Measurements from ENCODE around the gene LRRN4CL. TPM values are rescaled to one million over a fixed set of nuclear protein-coding genes. Genes with fewer than 3 reads are reported as not detected.

The LRRN4CL gene
- total and polyA plus RNA-seq, 9 of the 15 experiments (the other 6 are each of a cell fraction or from before 2014, with no cell fraction given) = 0.03 to 0.11 (median 0.05) TPM; not detected in 4

GRCh38 chr11:62727165-62727871 is 38.0 kb upstream of the LRRN4CL start, which contains the start of gene HNRNPUL2 (continued):
- TF ChIP-seq ZBTB40 (IDR thresholded peaks at IDR 0.05) (peak; percentile 26), ZBTB40 (CRISPR knock-in tag; IDR thresholded peaks at IDR 0.05) (no peak), MYC (IDR thresholded peaks at IDR 0.05; ENCODE audit: low read depth, low read length) (peak; percentile 91), MYC (CRISPR knock-in tag; IDR thresholded peaks at IDR 0.05; ENCODE audit: borderline replicate concordance, low read depth) (no peak), ZNF778 (CRISPR knock-in tag; IDR thresholded peaks at IDR 0.05) (no peak), SMARCA4 (IDR thresholded peaks at IDR 0.05) (no peak), ID3 (CRISPR knock-in tag; IDR thresholded peaks at IDR 0.05) (no peak), ID3 (tag; IDR thresholded peaks at IDR 0.05) (peak; percentile 71), E2F3 (CRISPR knock-in tag; IDR thresholded peaks at IDR 0.05) (peak; percentile 94), E2F8 (IDR thresholded peaks at IDR 0.05; ENCODE audit: low read depth, partially characterized antibody) (no peak), E2F4 (CRISPR knock-in tag; IDR thresholded peaks at IDR 0.05; ENCODE audit: low read depth) (no peak), SPI1 (IDR thresholded peaks at IDR 0.05; ENCODE audit: borderline replicate concordance, low read depth, low read length) (peak; percentile 78), ASH1L (IDR thresholded peaks at IDR 0.05; ENCODE audit: borderline replicate concordance, low read depth, partially characterized antibody) (no peak)

Measured in K562 (cell line).